Measurements from ENCODE around the gene OR6F1.
"Not testable (repeated sequence)": the region's sequence is repeated elsewhere in the genome, so short reads cannot be mapped to it uniquely, and the experiment has no call there.

GRCh38 chr1:247742215-247742760 lies 25.8 kb upstream of the OR6F1 start:
- not testable (repeated sequence) for TF ChIP-seq POLR2A (IDR thresholded peaks at IDR 0.05; ENCODE audit: low read depth); POLR2AphosphoS5 (IDR thresholded peaks at IDR 0.05)

All from esophagus muscularis mucosa (tissue), 2 donors.